KMS-11 (cell line): ENCODE results near the gene SSBP3.

ENCODE experiments used
- H2AFZ ChIP-seq: fragments of 200-600 bp; sonication (generic); 2 replicates; pipeline ENCODE4 v1.6.1; 2016; ENCODE audit warnings: antibody characterized with exemption, mixed run types, low read depth
- H3K27ac ChIP-seq: fragments of 200-600 bp; sonication (generic); 2 replicates; pipeline ENCODE4 v1.6.1; 2016; ENCODE audit warnings: mild to moderate bottlenecking, mixed run types
- H3K27me3 ChIP-seq: fragments of 200-600 bp; sonication (generic); 2 replicates; pipeline ENCODE4 v1.6.1; 2017; ENCODE audit warnings: mild to moderate bottlenecking, low read depth, mixed run types, moderate library complexity; ENCODE audit not compliant: insufficient read depth
- H3K36me3 ChIP-seq: fragments of 200-600 bp; sonication (generic); 2 replicates; pipeline ENCODE4 v1.6.1; 2017; ENCODE audit warnings: mild to moderate bottlenecking, mixed run types; ENCODE audit not compliant: insufficient read depth
- H3K4me1 ChIP-seq: fragments of 200-600 bp; sonication (generic); 2 replicates; pipeline ENCODE4 v1.6.1; 2016; ENCODE audit warnings: mild to moderate bottlenecking, low read depth, mixed run types; ENCODE audit not compliant: poor library complexity, severe bottlenecking
- H3K4me2 ChIP-seq: fragments of 200-600 bp; sonication (generic); 2 replicates; pipeline ENCODE4 v1.7.0; 2016; ENCODE audit warnings: mild to moderate bottlenecking, mixed run types
- H3K4me3 ChIP-seq: fragments of 200-600 bp; sonication (generic); IDR thresholded peaks from 2 replicates; pipeline ENCODE4 v1.6.1; 2017; ENCODE audit warnings: low read depth, low read length, mixed read lengths; ENCODE audit not compliant: insufficient read depth
- H3K79me2 ChIP-seq: fragments of 200-600 bp; sonication (generic); 2 replicates; pipeline ENCODE4 v1.6.1; 2016; ENCODE audit warnings: low read depth, mixed run types; ENCODE audit not compliant: insufficient read depth
- H3K9ac ChIP-seq: fragments of 200-600 bp; sonication (generic); 2 replicates; pipeline ENCODE4 v1.6.1; 2016; ENCODE audit warnings: mild to moderate bottlenecking, mixed run types
- H4K20me1 ChIP-seq: fragments of 200-600 bp; sonication (generic); 2 replicates; pipeline ENCODE4 v1.6.1; 2016; ENCODE audit warnings: mild to moderate bottlenecking, mixed run types; ENCODE audit not compliant: insufficient read depth
- TF ChIP-seq, protein P1 (sequence below): fragments of 200-600 bp; sonication (generic); conservative IDR thresholded peaks from 2 replicates; pipeline ENCODE4 v1.6.1; 2017; ENCODE audit warnings: low read depth, mild to moderate bottlenecking, antibody characterized with exemption, low read length, moderate library complexity, mixed read lengths

Gene SSBP3

DNA sequence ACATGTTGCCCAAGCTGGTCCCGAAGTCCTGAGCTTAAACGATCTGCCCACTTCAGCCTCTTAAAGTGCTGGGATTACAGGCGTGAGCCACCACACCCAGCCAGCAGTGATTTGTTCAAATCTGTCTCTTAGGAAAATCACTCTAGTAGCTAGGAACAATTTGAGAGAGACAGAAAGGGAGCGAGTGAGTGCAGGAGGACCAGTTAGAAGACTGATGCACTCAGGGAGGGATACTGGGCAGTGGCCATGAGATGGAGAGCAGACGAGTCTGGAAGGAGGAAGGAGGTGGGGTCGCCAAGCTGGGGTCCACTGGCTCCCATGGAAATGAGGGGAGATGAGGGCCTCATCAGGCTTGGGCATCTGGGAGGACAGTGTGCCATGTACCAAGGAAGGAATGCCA is 23.6 kb upstream of the SSBP3 start:
- no peak overlapping the region for H3K4me2 ChIP-seq
- TF ChIP-seq, protein P1, sequence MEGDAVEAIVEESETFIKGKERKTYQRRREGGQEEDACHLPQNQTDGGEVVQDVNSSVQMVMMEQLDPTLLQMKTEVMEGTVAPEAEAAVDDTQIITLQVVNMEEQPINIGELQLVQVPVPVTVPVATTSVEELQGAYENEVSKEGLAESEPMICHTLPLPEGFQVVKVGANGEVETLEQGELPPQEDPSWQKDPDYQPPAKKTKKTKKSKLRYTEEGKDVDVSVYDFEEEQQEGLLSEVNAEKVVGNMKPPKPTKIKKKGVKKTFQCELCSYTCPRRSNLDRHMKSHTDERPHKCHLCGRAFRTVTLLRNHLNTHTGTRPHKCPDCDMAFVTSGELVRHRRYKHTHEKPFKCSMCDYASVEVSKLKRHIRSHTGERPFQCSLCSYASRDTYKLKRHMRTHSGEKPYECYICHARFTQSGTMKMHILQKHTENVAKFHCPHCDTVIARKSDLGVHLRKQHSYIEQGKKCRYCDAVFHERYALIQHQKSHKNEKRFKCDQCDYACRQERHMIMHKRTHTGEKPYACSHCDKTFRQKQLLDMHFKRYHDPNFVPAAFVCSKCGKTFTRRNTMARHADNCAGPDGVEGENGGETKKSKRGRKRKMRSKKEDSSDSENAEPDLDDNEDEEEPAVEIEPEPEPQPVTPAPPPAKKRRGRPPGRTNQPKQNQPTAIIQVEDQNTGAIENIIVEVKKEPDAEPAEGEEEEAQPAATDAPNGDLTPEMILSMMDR = no peak

DNA sequence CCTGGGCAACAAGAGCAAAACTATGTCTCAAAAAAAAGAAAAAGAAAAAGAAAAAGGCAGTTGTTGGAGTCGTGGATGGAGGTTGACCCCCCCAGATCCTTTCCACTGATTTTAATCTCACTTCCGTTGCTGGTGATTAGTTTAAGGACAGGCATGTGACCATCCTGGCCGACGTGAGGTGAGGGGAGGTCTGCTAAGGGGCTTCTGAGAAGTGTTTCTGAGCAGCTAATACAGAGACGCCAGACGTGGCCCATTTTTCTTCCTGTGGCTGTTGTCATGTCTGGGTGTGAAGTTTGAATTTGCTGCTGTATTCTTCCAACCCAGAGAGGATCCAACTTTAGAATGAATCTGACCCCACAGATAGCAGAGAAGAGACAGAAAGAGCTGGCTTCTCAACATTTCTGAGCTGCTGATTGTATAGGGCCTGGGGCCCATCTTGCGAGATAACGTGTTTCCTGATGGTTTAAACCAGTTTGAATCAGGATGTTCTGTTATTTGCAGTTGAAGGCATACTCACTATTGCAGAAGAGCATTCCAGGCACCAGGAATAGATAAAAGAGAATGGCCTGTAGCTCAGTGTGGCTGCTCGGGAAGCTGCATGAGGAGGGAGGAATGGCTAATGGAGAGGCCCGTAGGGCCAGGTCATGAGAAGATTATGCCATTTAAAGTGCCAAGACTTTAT is 22.8 kb upstream of the SSBP3 start:
- Histone ChIP-seq H3K36me3 (no peaks in the 10 kb centered on the region), H3K27ac (no peak overlapping the region), H3K4me1 (no peaks in the 10 kb centered on the region), H4K20me1 (no peaks in the 10 kb centered on the region), H3K9ac (no peak overlapping the region), H3K27me3 (no peaks in the 10 kb centered on the region), H2AFZ (no peak overlapping the region), H3K4me3 (no peak overlapping the region), H3K79me2 (no peaks in the 10 kb centered on the region), H3K4me2 (no peak overlapping the region)
- TF ChIP-seq, protein P1 = no peak

More for the DNA sequence above, 23.6 kb upstream of the SSBP3 start:
- no peak overlapping the region for H3K4me3 ChIP-seq
- H2AFZ ChIP-seq = no peak overlapping the region
- no peaks in the 10 kb centered on the region for H3K4me1 ChIP-seq
- H3K27me3 ChIP-seq = no peaks in the 10 kb centered on the region
- H3K27ac ChIP-seq = no peak overlapping the region
- no peak overlapping the region for H3K9ac ChIP-seq
- H4K20me1 ChIP-seq = no peaks in the 10 kb centered on the region
- no peaks in the 10 kb centered on the region for H3K36me3 ChIP-seq
- no peaks in the 10 kb centered on the region for H3K79me2 ChIP-seq

DNA sequence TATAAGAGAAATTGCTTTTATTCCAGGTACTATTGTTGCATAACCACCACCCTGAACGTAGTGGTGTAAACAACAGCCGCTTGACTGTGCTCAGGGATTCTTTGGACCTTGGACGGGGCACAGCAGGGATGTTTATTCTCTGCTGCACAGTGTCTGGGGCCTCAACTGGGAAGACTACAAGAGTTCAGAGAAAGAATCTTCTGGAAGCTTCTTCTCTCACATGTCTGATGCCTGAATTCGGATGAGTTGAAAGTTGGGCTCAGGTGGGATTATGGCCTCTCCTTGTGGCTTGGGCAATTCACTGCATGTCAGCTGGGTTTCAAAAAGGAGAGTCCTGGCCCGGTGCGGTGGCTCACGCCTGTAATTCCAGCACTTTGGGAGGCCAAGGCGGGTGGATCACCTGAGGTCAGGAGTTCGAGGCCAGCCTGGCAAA is 19.0 kb upstream of the SSBP3 start:
- no peak overlapping the region for H3K9ac ChIP-seq
- H3K27me3 ChIP-seq = no peaks in the 10 kb centered on the region
- no peak overlapping the region for H2AFZ ChIP-seq
- H3K4me3 ChIP-seq = no peak overlapping the region
- H3K79me2 ChIP-seq = no peaks in the 10 kb centered on the region
- H3K4me1 ChIP-seq = no peaks in the 10 kb centered on the region
- no peak overlapping the region for H3K4me2 ChIP-seq
- no peak overlapping the region for H3K27ac ChIP-seq
- H4K20me1 ChIP-seq = no peaks in the 10 kb centered on the region
- TF ChIP-seq, protein P1 = no peak
- no peaks in the 10 kb centered on the region for H3K36me3 ChIP-seq

DNA sequence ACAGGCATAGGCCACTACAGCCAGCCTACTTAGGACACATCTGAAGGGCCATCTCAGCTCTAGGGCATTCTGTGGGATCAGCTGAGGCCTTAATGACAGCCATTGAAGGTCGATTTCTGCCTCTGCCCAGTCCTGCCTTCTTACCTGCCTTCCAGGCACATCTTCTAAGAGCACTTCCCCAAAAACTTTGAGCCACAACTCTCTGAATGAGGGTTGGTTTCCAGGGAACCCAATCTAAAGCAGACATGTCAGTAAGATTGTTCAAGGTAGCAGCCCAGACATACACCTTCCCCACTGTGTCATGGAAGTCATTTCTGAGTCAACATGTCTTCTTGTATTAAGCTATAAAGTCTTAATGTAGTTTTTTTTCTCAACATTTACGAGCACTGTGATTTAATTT is 18.2 kb upstream of the SSBP3 start:
- Histone ChIP-seq H2AFZ (no peak overlapping the region), H3K4me2 (no peak overlapping the region), H3K9ac (no peak overlapping the region), H4K20me1 (no peaks in the 10 kb centered on the region), H3K27ac (no peak overlapping the region), H3K27me3 (no peaks in the 10 kb centered on the region), H3K4me3 (no peak overlapping the region), H3K79me2 (no peaks in the 10 kb centered on the region), H3K36me3 (no peaks in the 10 kb centered on the region), H3K4me1 (no peaks in the 10 kb centered on the region)
- TF ChIP-seq, protein P1 = no peak
